Measurements from ENCODE around the gene SLC38A10. TPM values are rescaled to one million over a fixed set of nuclear protein-coding genes. Genes with fewer than 3 reads are reported as not detected.

Gene SLC38A10
- total and polyA plus RNA-seq, 2 of the 13 experiments (the other 11 are each of a cell fraction or from before 2014, with no cell fraction given): 23.4 to 55.8 TPM

DNA sequence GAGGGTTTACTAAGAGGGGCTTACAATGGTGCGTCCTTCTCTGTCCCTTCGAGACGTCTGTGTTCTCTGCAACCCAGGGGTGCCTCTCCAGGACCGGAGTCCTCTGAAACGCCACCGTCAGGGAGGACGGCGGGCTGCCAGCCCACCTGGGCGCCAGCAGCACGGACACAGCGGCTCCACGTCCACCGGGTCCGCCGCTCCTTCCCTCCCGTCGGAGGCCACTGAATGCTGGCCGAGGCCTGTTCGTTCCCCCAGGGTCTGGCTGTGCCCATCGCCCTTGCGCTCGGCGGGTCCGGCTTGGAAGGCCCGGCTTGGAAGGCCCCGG lies 56.7 kb downstream of the SLC38A10 start (continued):
- TF ChIP-seq ZNF142 (CRISPR knock-in tag; IDR thresholded peaks at IDR 0.05): peak; percentile 62; the same call in 1 of the 2 replicates
- no peak for TF ChIP-seq ZNF101 (CRISPR knock-in tag; IDR thresholded peaks at IDR 0.05; ENCODE audit: borderline replicate concordance, low read depth)
- TF ChIP-seq ZNF138 (CRISPR knock-in tag; IDR thresholded peaks at IDR 0.05; ENCODE audit: low read depth): 0 out of 2 replicates have a peak, but pooled peaks have one; percentile 79
- TF ChIP-seq MTA1 (CRISPR knock-in tag; IDR thresholded peaks at IDR 0.05; ENCODE audit: borderline replicate concordance): 0 out of 2 replicates have a peak, but pooled peaks have one; percentile 63
- TF ChIP-seq, protein P1, sequence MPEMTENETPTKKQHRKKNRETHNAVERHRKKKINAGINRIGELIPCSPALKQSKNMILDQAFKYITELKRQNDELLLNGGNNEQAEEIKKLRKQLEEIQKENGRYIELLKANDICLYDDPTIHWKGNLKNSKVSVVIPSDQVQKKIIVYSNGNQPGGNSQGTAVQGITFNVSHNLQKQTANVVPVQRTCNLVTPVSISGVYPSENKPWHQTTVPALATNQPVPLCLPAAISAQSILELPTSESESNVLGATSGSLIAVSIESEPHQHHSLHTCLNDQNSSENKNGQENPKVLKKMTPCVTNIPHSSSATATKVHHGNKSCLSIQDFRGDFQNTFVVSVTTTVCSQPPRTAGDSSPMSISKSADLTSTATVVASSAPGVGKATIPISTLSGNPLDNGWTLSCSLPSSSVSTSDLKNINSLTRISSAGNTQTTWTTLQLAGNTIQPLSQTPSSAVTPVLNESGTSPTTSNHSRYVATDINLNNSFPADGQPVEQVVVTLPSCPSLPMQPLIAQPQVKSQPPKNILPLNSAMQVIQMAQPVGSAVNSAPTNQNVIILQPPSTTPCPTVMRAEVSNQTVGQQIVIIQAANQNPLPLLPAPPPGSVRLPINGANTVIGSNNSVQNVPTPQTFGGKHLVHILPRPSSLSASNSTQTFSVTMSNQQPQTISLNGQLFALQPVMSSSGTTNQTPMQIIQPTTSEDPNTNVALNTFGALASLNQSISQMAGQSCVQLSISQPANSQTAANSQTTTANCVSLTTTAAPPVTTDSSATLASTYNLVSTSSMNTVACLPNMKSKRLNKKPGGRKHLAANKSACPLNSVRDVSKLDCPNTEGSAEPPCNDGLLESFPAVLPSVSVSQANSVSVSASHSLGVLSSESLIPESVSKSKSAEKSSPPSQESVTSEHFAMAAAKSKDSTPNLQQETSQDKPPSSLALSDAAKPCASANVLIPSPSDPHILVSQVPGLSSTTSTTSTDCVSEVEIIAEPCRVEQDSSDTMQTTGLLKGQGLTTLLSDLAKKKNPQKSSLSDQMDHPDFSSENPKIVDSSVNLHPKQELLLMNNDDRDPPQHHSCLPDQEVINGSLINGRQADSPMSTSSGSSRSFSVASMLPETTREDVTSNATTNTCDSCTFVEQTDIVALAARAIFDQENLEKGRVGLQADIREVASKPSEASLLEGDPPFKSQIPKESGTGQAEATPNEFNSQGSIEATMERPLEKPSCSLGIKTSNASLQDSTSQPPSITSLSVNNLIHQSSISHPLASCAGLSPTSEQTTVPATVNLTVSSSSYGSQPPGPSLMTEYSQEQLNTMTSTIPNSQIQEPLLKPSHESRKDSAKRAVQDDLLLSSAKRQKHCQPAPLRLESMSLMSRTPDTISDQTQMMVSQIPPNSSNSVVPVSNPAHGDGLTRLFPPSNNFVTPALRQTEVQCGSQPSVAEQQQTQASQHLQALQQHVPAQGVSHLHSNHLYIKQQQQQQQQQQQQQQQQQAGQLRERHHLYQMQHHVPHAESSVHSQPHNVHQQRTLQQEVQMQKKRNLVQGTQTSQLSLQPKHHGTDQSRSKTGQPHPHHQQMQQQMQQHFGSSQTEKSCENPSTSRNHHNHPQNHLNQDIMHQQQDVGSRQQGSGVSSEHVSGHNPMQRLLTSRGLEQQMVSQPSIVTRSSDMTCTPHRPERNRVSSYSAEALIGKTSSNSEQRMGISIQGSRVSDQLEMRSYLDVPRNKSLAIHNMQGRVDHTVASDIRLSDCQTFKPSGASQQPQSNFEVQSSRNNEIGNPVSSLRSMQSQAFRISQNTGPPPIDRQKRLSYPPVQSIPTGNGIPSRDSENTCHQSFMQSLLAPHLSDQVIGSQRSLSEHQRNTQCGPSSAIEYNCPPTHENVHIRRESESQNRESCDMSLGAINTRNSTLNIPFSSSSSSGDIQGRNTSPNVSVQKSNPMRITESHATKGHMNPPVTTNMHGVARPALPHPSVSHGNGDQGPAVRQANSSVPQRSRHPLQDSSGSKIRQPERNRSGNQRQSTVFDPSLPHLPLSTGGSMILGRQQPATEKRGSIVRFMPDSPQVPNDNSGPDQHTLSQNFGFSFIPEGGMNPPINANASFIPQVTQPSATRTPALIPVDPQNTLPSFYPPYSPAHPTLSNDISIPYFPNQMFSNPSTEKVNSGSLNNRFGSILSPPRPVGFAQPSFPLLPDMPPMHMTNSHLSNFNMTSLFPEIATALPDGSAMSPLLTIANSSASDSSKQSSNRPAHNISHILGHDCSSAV (CRISPR knock-in tag; IDR thresholded peaks at IDR 0.05; ENCODE audit: borderline replicate concordance): no peak
- no peak for TF ChIP-seq ZNF607 (CRISPR knock-in tag; IDR thresholded peaks at IDR 0.05; ENCODE audit: borderline replicate concordance)
- TF ChIP-seq SRSF1 (optimal IDR thresholded peaks at IDR 0.05; ENCODE audit: low read depth, low read length): no peak
- TF ChIP-seq MATR3 (CRISPR knock-in tag; IDR thresholded peaks at IDR 0.05): 0 out of 2 replicates have a peak, but pooled peaks have one; percentile 50
- peak; percentile 85 for TF ChIP-seq ZNF777 (CRISPR knock-in tag; IDR thresholded peaks at IDR 0.05)
- no peak for TF ChIP-seq ZNF501 (CRISPR knock-in tag; IDR thresholded peaks at IDR 0.05)
- no peak for TF ChIP-seq NAIF1 (CRISPR knock-in tag; IDR thresholded peaks at IDR 0.05; ENCODE audit: borderline replicate concordance)
- TF ChIP-seq LCORL (IDR thresholded peaks at IDR 0.05): no peak
- TF ChIP-seq LCORL (CRISPR knock-in tag; IDR thresholded peaks at IDR 0.05): no peak
- peak; percentile 62; the same call in 1 of the 2 replicates for TF ChIP-seq GPN1 (CRISPR knock-in tag; IDR thresholded peaks at IDR 0.05; ENCODE audit: borderline replicate concordance)
- TF ChIP-seq PHF20 (CRISPR knock-in tag; IDR thresholded peaks at IDR 0.05): no peak
- peak; percentile 47; the same call in 1 of the 2 replicates for TF ChIP-seq ZNF253 (CRISPR knock-in tag; IDR thresholded peaks at IDR 0.05; ENCODE audit: borderline replicate concordance)
- TF ChIP-seq PTBP1 (IDR thresholded peaks at IDR 0.05; ENCODE audit: low read depth, low read length, poor library complexity, severe bottlenecking): no peak

Measured in HepG2 (cell line).